ENCODE data around the gene MAD1L1.

- TF ChIP-seq ZBTB33 (IDR thresholded peaks at IDR 0.05; ENCODE audit: extremely low read depth, insufficient replicate concordance, low read length) (no peak), CTCF (IDR thresholded peaks at IDR 0.05 in 2 of 3, conservative IDR thresholded peaks at IDR 0.05 in 1 of 3; ENCODE audit: borderline replicate concordance in 1 of 3, insufficient read depth in 1 of 3, low read depth in 2 of 3, low read length in 2 of 3) (no peak), EZH2phosphoT487 (IDR thresholded peaks at IDR 0.05; ENCODE audit: borderline replicate concordance) (no peak), SIN3A (IDR thresholded peaks at IDR 0.05; ENCODE audit: low read depth) (no peak), POLR2AphosphoS5 (IDR thresholded peaks at IDR 0.05; ENCODE audit: low read depth, low read length) (no peak), MAX (IDR thresholded peaks at IDR 0.05) (no peak)
Measured at GRCh38 chr7:1873421-1873820, 359.3 kb downstream of the MAD1L1 start.
